Progenitor cell of endocrine pancreas (in vitro differentiated cells): ENCODE measurements around the gene ABCA4. TPM values are rescaled to one million over a fixed set of nuclear protein-coding genes. Genes with fewer than 3 reads are reported as not detected.

ENCODE experiments used
- DNase-seq: peaks from one replicate; pipeline ENCODE4 v3.0.0; 2021; ENCODE audit warnings: low spot score; ENCODE audit not compliant: unreplicated experiment
- H3K27ac Mint-ChIP-seq: 2 replicates; pipeline ENCODE4 v1.8.0; 2021; ENCODE audit warnings: mild to moderate bottlenecking, moderate library complexity, mixed read lengths
- H3K27me3 Mint-ChIP-seq: 2 replicates; pipeline ENCODE4 v1.8.0; 2021; ENCODE audit warnings: mixed read lengths
- H3K36me3 Mint-ChIP-seq: 2 replicates; pipeline ENCODE4 v1.8.0; 2022; ENCODE audit warnings: mixed read lengths; ENCODE audit not compliant: insufficient read depth
- H3K4me1 Mint-ChIP-seq: 2 replicates; pipeline ENCODE4 v1.8.0; 2021; ENCODE audit warnings: low read depth, mixed read lengths
- H3K4me3 Mint-ChIP-seq: 2 replicates; pipeline ENCODE4 v1.8.0; 2021; ENCODE audit warnings: low read depth, mild to moderate bottlenecking, moderate library complexity, mixed read lengths
- H3K9me3 Mint-ChIP-seq: 2 replicates; pipeline ENCODE4 v1.8.0; 2021; ENCODE audit warnings: low read depth, mixed read lengths
- total RNA-seq: library from RNA; stranded (reverse); gene quantifications from 2 replicates; pipeline ENCODE4 v1.2.1, GENCODE V29; 2021
- TF ChIP-seq, protein P1 (sequence below): fragments of 200-600 bp; sonication (generic); IDR thresholded peaks from one replicate; pipeline ENCODE4 v1.5.0; 2021; ENCODE audit warnings: antibody characterized with exemption, mild to moderate bottlenecking; ENCODE audit not compliant: unreplicated experiment

Gene ABCA4
- total RNA-seq, 1 donor from 2014 or later = 0.86 TPM

DNA sequence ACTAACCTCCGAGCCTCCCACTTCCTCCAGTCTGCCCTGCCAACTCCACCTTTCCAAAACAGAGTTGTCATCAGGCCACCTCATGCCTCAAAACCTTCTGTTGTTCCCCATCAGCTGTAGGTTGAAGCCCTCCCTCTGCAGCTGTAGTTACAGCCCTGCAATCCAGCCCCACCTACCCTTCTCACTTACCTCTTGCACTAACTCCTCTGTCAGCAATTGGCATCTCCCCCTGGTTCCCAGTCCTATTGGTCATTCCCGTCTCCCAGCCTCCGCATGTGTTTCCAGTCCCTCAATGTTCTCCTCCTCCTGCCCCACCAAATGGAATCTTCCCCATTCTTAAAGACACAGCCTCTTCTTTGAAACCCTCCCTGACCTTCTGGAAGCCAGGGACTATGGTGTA lies 111.6 kb downstream of the ABCA4 start:
- no peak for DNase-seq
- TF ChIP-seq, protein P1, sequence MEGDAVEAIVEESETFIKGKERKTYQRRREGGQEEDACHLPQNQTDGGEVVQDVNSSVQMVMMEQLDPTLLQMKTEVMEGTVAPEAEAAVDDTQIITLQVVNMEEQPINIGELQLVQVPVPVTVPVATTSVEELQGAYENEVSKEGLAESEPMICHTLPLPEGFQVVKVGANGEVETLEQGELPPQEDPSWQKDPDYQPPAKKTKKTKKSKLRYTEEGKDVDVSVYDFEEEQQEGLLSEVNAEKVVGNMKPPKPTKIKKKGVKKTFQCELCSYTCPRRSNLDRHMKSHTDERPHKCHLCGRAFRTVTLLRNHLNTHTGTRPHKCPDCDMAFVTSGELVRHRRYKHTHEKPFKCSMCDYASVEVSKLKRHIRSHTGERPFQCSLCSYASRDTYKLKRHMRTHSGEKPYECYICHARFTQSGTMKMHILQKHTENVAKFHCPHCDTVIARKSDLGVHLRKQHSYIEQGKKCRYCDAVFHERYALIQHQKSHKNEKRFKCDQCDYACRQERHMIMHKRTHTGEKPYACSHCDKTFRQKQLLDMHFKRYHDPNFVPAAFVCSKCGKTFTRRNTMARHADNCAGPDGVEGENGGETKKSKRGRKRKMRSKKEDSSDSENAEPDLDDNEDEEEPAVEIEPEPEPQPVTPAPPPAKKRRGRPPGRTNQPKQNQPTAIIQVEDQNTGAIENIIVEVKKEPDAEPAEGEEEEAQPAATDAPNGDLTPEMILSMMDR = no peak
- Mint-ChIP-seq H3K9me3 (no peaks in the 10 kb centered on the region), H3K4me1 (peaks cover 8% of the 10 kb centered on the region), H3K36me3 (no peaks in the 10 kb centered on the region), H3K4me3 (no peak overlapping the region), H3K27ac (no peak overlapping the region), H3K27me3 (peaks cover 24% of the 10 kb centered on the region)

DNA sequence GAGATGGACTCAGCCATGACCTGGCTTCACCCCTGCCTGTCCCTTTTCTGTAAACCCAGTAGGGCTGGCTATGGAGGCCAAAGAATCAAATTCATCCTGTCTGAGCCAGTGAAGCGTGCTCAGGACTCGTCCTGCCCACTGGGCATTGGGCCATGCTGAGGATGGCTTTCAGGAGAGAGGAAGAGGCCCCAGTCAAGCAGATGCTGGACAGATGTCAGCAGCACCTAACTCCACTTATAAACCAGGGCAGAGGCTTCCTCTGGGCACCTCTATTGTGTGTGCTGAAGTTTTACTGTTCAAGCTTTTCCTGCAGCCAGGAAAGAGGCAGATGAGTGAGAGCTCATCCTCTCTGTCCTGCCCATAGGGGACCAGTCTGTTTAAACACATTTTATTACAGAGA lies 114.3 kb downstream of the ABCA4 start:
- H3K9me3 Mint-ChIP-seq = no peaks in the 10 kb centered on the region
- H3K36me3 Mint-ChIP-seq = no peaks in the 10 kb centered on the region
- TF ChIP-seq, protein P1 = no peak
- H3K4me1 Mint-ChIP-seq = no peaks in the 10 kb centered on the region
- H3K27ac Mint-ChIP-seq = no peak overlapping the region
- peaks cover 8% of the 10 kb centered on the region for H3K27me3 Mint-ChIP-seq
- no peak for DNase-seq
- no peak overlapping the region for H3K4me3 Mint-ChIP-seq

DNA sequence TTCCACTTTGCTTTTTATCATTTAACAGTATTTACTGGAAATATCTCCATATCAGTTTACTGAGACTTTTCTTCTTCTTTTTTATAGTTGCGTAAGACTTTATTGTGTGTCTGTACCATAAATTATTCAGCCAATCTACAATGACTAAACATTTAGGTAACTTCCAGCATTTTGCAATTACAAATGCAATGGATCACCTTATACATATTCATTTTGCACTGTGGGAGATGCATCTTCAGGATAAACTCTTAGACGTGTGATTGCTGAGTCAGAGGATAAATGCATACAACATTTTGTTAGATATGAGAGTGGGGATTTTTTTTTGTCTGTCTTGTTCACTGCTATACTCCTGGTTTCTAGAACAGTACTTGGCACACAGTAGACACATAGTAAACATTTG lies 116.0 kb downstream of the ABCA4 start:
- H3K36me3 Mint-ChIP-seq = no peaks in the 10 kb centered on the region
- no peaks in the 10 kb centered on the region for H3K9me3 Mint-ChIP-seq
- peaks cover 8% of the 10 kb centered on the region for H3K27me3 Mint-ChIP-seq
- no peak overlapping the region for H3K4me3 Mint-ChIP-seq
- DNase-seq = no peak
- TF ChIP-seq, protein P1 = no peak
- no peaks in the 10 kb centered on the region for H3K4me1 Mint-ChIP-seq
- H3K27ac Mint-ChIP-seq = no peak overlapping the region

DNA sequence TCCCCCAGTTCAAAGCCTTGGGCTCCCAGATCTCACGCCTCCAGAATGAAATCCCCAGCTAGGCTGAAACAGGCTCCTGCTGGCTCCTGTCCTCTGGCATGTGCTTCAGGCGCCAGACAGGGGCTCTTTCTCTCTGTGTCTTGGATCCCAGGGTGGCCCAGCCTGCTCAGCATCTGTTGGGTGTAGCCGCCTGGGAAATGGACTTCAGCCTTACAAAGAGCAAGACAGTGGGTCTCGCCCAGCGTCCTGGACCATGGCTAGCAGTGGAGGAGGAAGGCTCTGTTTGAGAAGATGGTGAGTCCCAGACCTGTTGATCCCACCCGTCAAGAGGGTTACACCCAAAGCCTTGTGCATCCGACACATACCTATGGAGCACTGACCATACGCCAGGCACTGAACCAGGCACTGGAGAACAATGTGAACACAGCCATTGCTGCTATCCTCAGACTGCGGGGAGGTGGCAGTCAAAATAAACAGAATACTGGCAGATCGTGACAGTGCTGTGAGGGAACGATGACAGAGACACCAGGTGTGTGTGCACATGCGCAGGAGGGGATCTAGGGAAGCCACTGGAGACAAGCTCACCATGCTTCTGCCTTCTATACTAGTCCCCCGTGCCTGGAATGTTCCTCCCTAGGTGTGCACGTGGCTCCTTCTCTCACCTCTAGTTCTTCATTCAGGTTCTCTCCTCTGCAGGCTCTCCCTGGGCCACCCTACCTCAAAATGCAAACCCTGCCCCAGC lies 118.7 kb downstream of the ABCA4 start:
- H3K27me3 Mint-ChIP-seq = no peaks in the 10 kb centered on the region
- no peaks in the 10 kb centered on the region for H3K36me3 Mint-ChIP-seq
- H3K27ac Mint-ChIP-seq = no peak overlapping the region
- H3K4me1 Mint-ChIP-seq = no peaks in the 10 kb centered on the region
- TF ChIP-seq, protein P1 = no peak
- H3K4me3 Mint-ChIP-seq = no peak overlapping the region
- no peak for DNase-seq
- H3K9me3 Mint-ChIP-seq = no peaks in the 10 kb centered on the region

DNA sequence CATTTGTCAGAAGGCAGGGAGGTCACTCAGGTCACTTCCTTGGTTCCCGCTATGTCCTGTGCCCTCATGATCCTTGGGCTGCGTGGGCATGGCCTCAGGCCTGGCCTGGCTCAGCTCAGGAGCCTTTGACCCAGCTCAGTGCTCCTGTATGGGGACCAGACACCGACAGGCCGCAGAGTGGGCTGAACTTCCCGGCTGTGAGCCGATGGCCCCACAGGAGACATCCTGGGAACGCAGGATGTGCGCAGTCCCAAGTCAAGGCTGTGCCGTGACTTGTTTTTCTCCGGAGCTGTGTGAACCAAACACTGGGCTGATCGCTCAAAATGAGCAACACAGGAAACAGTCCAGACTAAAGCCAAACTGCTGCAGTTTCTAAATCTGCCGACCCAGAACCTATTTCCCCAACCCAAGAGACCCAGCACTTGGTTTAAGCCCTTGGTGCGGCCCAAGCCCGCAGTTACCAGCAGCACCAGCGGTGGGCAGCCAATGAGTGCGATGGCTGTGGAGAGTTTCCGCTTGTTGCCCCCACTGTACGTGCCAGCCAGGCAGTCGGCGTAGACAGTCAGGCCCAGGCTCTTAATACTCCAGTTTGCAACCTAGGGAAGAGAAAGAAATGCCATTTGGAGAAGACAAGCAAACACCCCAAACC lies 119.4 kb downstream of the ABCA4 start:
- DNase-seq = no peak
- H3K36me3 Mint-ChIP-seq = no peaks in the 10 kb centered on the region
- H3K27me3 Mint-ChIP-seq = no peaks in the 10 kb centered on the region
- H3K4me1 Mint-ChIP-seq = no peaks in the 10 kb centered on the region
- no peak overlapping the region for H3K4me3 Mint-ChIP-seq
- TF ChIP-seq, protein P1 = no peak
- H3K9me3 Mint-ChIP-seq = no peaks in the 10 kb centered on the region
- H3K27ac Mint-ChIP-seq = no peak overlapping the region
